HG03432 (cell line): ENCODE data around the gene WDR41.
A peak's percentile ranks its signal among the peaks of the same experiment; 100 is the strongest.
"Not testable (repeated sequence)": the region's sequence is repeated elsewhere in the genome, so short reads cannot be mapped to it uniquely, and the experiment has no call there.

Source experiments
- ATAC-seq: cut with Tn5 transposase; IDR thresholded peaks from one replicate; pipeline ENCODE4 v1.9.1; 2021; ENCODE audit warnings: mild to moderate bottlenecking, moderate library complexity; ENCODE audit not compliant: unreplicated experiment

WDR41 gene

GRCh38 chr5:77491783-77492652, at the start of gene WDR41:
Gene WDR41, minus strand, starts transcription at chr5:77492316. Its CDS starts 96 bp downstream, at chr5:77492220.
- ATAC-seq = peak; percentile 90

DNA sequence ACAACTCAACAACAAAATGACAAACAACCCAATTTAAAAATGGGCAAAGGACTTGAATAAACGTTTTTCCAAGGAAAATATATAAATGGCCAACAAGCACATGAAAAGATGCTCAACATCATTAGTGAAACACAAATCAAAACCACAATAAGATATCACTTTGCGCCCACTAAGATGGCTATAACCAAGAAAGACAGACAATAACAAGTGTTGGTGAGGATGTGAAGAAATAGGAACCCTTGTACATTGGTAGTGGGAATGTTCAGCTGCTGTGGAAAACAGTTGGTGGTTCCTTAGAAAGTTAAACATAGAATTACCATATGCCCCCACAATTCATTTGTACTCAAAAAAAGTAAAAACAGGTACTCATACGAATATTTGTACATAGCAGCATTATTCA, 39.2 kb upstream of the WDR41 start:
- no peak for ATAC-seq

DNA sequence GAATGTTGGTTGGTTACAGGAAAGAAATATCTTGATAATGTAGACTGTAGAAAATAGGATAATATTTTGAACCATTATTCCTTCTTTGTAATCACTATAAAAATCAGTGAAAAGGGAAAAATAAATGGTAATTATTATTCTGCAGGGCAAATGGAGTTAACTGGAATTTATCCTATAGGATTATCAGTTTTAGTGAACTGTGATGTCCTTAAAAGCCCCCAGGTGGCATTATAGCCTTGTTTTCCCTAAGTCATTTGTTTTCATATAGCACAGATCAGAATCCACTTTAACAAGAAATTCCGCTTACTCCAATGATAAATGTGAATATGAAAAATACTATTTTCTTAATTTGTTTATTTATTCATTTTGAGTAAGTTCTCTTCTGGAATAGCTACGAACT, 26.2 kb upstream of the WDR41 start:
- no peak for ATAC-seq

GRCh38 chr5:77514457-77514856, 22.3 kb upstream of the WDR41 start:
- ATAC-seq = no peak

GRCh38 chr5:77513321-77513720, 21.2 kb upstream of the WDR41 start:
- ATAC-seq = no peak

DNA sequence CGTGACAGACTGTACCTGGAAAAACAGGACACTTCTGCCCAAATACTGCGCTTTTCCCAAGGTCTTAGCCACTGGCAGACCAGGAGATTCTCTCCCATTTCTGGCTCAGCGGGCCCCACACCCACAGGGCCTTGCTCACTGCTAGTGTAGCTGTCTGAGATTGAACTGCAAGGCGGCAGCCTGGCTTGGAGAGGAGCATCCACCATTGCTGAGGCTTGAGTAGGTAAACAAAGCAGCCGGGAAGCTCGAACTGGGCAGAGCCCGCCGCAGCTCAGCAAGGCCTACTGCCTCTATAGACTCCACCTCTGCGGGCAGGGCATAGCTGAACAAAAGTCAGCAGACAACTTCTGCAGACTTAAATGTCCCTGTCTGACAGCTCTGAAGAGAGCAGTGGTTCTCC, 9.0 kb upstream of the WDR41 start:
- not testable (repeated sequence) for ATAC-seq

- ATAC-seq = no peak
These were observed 7.9 kb upstream of the WDR41 start for GRCh38 chr5:77499973-77500372.

- no peak for ATAC-seq
These were observed 7.3 kb upstream of the WDR41 start for GRCh38 chr5:77499441-77499840.

- ATAC-seq = no peak
These were observed 6.8 kb upstream of the WDR41 start for GRCh38 chr5:77498952-77499351.

- ATAC-seq = no peak
These were observed 2.8 kb upstream of the WDR41 start for GRCh38 chr5:77494935-77495334.

DNA sequence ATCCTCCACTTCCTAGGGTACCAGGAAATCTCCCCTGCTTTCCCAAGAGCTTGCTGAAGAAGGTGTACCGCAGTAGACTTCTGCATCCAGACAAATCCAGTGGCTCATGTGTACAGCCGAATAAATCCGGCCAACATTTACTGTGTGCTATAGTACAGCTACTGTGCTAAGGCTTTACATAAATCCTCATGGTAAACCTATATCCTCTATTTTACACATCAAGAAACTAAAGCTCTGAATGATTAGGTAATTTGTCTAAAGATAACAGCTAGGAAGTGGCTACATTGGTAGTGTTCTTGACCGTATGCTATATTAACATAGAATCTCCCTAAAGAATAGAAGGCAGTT, 511 bp upstream of the WDR41 start:
- no peak for ATAC-seq

- not testable (repeated sequence) for ATAC-seq
These were observed 1.3 kb downstream of the WDR41 start for GRCh38 chr5:77490741-77491344.

DNA sequence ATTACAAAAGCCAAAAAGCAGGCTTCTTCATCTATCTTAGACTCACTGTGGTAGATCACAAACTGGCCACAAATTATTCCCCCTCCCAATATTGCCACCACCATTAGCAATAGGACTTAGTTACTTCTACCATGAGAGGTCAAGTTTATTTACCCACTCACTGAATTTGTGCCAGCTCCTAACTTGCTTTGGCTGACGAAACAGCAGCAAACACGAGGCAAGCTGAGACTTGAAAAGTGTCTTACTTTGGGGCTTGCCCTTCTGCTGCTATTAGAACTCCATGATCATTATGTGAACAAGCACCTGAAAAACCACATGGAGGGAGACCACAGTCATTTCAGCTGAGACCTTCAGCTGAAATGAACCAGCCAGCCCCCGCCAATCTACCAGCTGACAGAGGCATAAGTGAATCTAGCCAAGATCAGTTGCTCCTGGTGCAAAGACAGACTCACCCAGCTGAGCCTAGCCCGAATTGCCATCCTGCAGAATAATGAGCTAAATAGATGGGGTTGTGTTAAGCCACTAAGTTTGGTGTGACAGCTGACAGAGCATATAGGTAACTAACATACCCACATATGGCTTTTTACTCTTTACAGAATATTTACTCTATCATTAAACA, 5.7 kb downstream of the WDR41 start:
- no peak for ATAC-seq

- ATAC-seq = no peak
These were observed 8.4 kb downstream of the WDR41 start for GRCh38 chr5:77483682-77484081.

- ATAC-seq = not testable (repeated sequence)
These were observed 17.1 kb downstream of the WDR41 start for GRCh38 chr5:77475041-77475440.

GRCh38 chr5:77468875-77469274, 23.2 kb downstream of the WDR41 start:
- not testable (repeated sequence) for ATAC-seq

DNA sequence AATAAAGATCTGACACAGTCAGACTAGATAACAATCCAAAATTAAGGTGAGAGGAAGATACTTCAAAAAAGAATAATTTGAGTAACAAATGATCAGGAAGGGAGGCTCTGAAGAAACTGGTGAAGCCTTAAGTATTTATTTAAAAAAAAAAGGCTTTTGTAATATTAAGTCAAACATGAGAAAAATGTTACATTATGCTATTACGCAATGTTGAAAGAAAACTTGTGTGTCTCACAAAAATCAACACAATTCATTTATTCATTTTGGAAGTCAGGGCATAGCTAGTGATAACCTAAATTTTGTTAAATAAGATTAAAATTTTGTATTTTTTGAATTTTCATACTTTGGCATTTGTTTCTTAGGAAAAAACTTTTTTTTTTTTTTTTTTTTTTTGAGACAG, 28.2 kb downstream of the WDR41 start:
- ATAC-seq = no peak

DNA sequence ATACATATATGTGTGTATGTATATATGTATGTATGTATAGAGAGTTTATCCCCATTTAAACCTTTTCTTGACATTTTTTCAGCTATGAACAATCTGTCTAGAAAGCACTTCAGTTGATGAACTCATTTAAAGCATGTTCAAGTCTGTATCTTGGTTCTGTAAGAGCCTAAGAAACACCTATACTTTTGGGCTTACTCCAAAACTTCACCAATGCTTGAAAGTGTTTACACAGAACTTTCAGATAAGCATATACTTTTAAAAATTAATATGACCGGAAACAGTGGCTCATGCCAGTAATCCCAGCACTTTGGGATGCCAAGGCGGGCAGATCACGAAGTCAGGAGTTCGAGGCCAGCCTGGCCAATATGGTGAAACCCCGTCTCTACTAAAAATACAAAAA, 30.8 kb downstream of the WDR41 start:
- ATAC-seq = no peak

DNA sequence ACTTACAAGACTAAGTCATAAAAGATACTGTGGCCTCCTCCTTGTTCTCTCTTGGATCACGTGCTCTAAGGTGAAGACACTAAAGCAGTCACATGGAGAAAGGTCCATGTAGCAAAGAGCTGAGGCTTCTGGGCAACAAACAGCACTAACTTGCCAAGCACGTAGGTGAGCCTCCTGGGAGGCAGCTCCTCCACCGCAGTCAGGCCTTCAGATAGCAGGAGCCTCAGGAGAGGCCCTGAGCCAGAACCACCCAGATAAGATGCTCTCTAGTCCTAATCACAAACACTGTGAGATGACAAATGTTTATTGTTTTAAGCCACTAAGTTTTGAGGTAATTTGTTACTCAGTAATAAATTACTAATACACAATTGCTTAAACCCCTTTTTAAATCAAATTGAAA, 38.0 kb downstream of the WDR41 start:
- ATAC-seq = no peak

DNA sequence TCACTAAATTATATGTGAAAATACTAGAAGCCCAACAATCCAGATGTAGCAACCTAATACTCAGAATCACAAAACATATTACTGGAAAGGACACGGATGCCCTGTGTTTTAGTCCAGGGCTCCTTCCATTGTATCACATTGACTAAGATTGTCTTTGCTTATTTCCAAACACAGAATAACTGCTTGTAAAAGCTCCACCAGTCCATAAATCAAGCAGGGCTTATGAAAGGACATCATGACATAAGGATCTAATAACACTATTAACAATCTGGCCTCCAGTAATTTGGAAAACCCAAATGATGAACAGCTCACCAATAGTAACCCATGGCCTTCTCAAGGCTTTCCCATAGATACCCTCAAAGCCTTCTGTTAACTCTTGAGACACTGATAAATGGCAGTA, 39.8 kb downstream of the WDR41 start:
- no peak for ATAC-seq

- no peak for ATAC-seq
These were observed 42.1 kb downstream of the WDR41 start for GRCh38 chr5:77449981-77450380.

DNA sequence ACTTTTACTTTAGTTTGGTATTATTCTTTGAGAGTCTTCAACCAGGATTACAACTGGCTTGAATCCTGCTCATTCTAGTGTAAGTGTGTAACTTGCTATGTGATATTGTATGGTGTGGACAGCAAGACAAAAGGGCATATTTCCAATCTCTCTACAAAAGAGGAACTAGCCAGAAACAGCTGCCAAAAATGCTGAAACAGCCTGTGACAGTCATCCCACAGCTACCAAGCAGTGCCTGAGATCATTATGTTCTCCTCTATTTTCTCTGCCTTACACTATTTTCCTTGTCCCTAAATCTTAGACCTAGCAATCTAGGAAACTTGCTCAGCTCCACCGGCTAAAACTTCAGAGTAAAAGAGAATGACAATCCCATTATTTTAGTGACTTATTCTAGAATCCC, 42.8 kb downstream of the WDR41 start:
- ATAC-seq = no peak
